Cortex of kidney (tissue), 1 donor: Measurements from ENCODE around the gene PCNX4.
"Not testable (repeated sequence)": the region's sequence is repeated elsewhere in the genome, so short reads cannot be mapped to it uniquely, and the experiment has no call there.

ENCODE experiments used
- DNase-seq: peaks from one replicate; lab custom pipeline; 2025; lab: John Stamatoyannopoulos, UW

Gene PCNX4

GRCh38 chr14:60091550-60092525 is at the start of gene PCNX4:
PCNX4 (plus strand) TSS chr14:60091923; CDS start chr14:60107639, 15,716 bp downstream.
- DNase-seq, result peak; percentile 65

- not testable (repeated sequence) for DNase-seq
These were observed 43.7 kb upstream of the PCNX4 start for GRCh38 chr14:60047976-60048375.

- DNase-seq, result no peak
These were observed 40.0 kb upstream of the PCNX4 start for GRCh38 chr14:60051721-60052221.

GRCh38 chr14:60058087-60058486 is 33.6 kb upstream of the PCNX4 start:
- DNase-seq, result no peak

GRCh38 chr14:60061371-60061770 is 30.4 kb upstream of the PCNX4 start:
- DNase-seq, result no peak

GRCh38 chr14:60064491-60065072 is 27.1 kb upstream of the PCNX4 start:
- no peak for DNase-seq

- DNase-seq, result no peak
These were observed 23.8 kb upstream of the PCNX4 start for GRCh38 chr14:60067882-60068281.

GRCh38 chr14:60079723-60080122 is 12.0 kb upstream of the PCNX4 start:
- DNase-seq, result no peak

- no peak for DNase-seq
These were observed 6.6 kb upstream of the PCNX4 start for GRCh38 chr14:60085085-60085484.

GRCh38 chr14:60085693-60086092 is 6.0 kb upstream of the PCNX4 start:
- no peak for DNase-seq

GRCh38 chr14:60087668-60088067 is 4.1 kb upstream of the PCNX4 start:
- no peak for DNase-seq

- no peak for DNase-seq
These were observed 2.5 kb upstream of the PCNX4 start for GRCh38 chr14:60089221-60089620.

GRCh38 chr14:60090864-60091519 is 731 bp upstream of the PCNX4 start:
- DNase-seq, result no peak

- DNase-seq, result no peak
These were observed 800 bp downstream of the PCNX4 start for GRCh38 chr14:60092526-60092920.

- no peak for DNase-seq
These were observed 1.4 kb downstream of the PCNX4 start for GRCh38 chr14:60093080-60093479.

- DNase-seq, result no peak
These were observed 1.9 kb downstream of the PCNX4 start for GRCh38 chr14:60093606-60094005.

- DNase-seq, result no peak
These were observed 2.7 kb downstream of the PCNX4 start for GRCh38 chr14:60094306-60094897.

GRCh38 chr14:60095231-60095630 is 3.5 kb downstream of the PCNX4 start:
- DNase-seq, result no peak

- DNase-seq, result no peak
These were observed 4.2 kb downstream of the PCNX4 start for GRCh38 chr14:60095781-60096450.

GRCh38 chr14:60097974-60098373 is 6.3 kb downstream of the PCNX4 start:
- no peak for DNase-seq

GRCh38 chr14:60099855-60100254 is 8.1 kb downstream of the PCNX4 start:
- not testable (repeated sequence) for DNase-seq

- no peak for DNase-seq
These were observed 10.1 kb downstream of the PCNX4 start for GRCh38 chr14:60101786-60102185.
